PFSK-1 (cell line): ENCODE measurements around the gene NIFK.

ENCODE experiments used
- FOXP2 ChIP-seq: optimal IDR thresholded peaks from 2 replicates; pipeline ENCODE3; 2011; ENCODE audit warnings: borderline replicate concordance, control low read depth, inconsistent platforms; ENCODE audit not compliant: insufficient read depth; ENCODE audit errors: extremely low read length, extremely low read depth
- POLR2AphosphoS5 ChIP-seq: IDR thresholded peaks from 2 replicates; pipeline ENCODE4 v1.6.1; 2012; ENCODE audit warnings: low read depth, mild to moderate bottlenecking, control low read depth, low read length, moderate library complexity
- SIN3A ChIP-seq: IDR thresholded peaks from 2 replicates; pipeline ENCODE4 v1.6.1; 2012; ENCODE audit warnings: mild to moderate bottlenecking, low read length, moderate library complexity, borderline replicate concordance; ENCODE audit not compliant: insufficient read depth
- TAF1 ChIP-seq: IDR thresholded peaks from 2 replicates; pipeline ENCODE4 v1.6.1; 2012; ENCODE audit warnings: low read length, control low read depth, borderline replicate concordance; ENCODE audit not compliant: insufficient read depth
- TF ChIP-seq, protein P1 (sequence below), 2 experiments: IDR thresholded peaks; 2 replicates each; pipeline versions ENCODE4 v1.6.1 to v1.8.0; 2011 to 2012; ENCODE audit warnings: low read depth in 2 of 2, low read length in 2 of 2, control low read depth in 1 of 2, inconsistent platforms in 1 of 2, mild to moderate bottlenecking in 1 of 2, moderate library complexity in 1 of 2; ENCODE audit not compliant: insufficient read depth in 1 of 2

NIFK gene

GRCh38 chr2:121677855-121678254, 58.8 kb downstream of the NIFK start:
- TF ChIP-seq FOXP2: no peak
- TF ChIP-seq, protein P1, sequence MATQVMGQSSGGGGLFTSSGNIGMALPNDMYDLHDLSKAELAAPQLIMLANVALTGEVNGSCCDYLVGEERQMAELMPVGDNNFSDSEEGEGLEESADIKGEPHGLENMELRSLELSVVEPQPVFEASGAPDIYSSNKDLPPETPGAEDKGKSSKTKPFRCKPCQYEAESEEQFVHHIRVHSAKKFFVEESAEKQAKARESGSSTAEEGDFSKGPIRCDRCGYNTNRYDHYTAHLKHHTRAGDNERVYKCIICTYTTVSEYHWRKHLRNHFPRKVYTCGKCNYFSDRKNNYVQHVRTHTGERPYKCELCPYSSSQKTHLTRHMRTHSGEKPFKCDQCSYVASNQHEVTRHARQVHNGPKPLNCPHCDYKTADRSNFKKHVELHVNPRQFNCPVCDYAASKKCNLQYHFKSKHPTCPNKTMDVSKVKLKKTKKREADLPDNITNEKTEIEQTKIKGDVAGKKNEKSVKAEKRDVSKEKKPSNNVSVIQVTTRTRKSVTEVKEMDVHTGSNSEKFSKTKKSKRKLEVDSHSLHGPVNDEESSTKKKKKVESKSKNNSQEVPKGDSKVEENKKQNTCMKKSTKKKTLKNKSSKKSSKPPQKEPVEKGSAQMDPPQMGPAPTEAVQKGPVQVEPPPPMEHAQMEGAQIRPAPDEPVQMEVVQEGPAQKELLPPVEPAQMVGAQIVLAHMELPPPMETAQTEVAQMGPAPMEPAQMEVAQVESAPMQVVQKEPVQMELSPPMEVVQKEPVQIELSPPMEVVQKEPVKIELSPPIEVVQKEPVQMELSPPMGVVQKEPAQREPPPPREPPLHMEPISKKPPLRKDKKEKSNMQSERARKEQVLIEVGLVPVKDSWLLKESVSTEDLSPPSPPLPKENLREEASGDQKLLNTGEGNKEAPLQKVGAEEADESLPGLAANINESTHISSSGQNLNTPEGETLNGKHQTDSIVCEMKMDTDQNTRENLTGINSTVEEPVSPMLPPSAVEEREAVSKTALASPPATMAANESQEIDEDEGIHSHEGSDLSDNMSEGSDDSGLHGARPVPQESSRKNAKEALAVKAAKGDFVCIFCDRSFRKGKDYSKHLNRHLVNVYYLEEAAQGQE (IDR thresholded peaks at IDR 0.05; ENCODE audit: insufficient read depth in 1 of 2, low read depth in 2 of 2, low read length in 2 of 2): no peak
- no peak for TF ChIP-seq SIN3A
- no peak for TF ChIP-seq POLR2AphosphoS5
- TF ChIP-seq TAF1: no peak
